NCI-H82 (cell line): ENCODE data around the gene HES3.
"Not testable (repeated sequence)": the region's sequence is repeated elsewhere in the genome, so short reads cannot be mapped to it uniquely, and the experiment has no call there.

Experiments used
- DNase-seq: peaks from one replicate; lab custom pipeline; 2025; lab: John Stamatoyannopoulos, UW

Gene HES3

GRCh38 chr1:6219641-6220040 is 24.3 kb upstream of the HES3 start:
- DNase-seq = not testable (repeated sequence)

- DNase-seq = peak; percentile 81
These were observed 23.7 kb upstream of the HES3 start for GRCh38 chr1:6220236-6220635.

- DNase-seq = no peak
These were observed 22.7 kb upstream of the HES3 start for GRCh38 chr1:6221210-6221784.

- DNase-seq = no peak
These were observed 21.3 kb upstream of the HES3 start for GRCh38 chr1:6222636-6223035.

- no peak for DNase-seq
These were observed 20.4 kb upstream of the HES3 start for GRCh38 chr1:6223617-6224016.

- DNase-seq = no peak
These were observed 19.3 kb upstream of the HES3 start for GRCh38 chr1:6224718-6225117.

GRCh38 chr1:6225651-6226050 is 18.3 kb upstream of the HES3 start:
- DNase-seq = no peak

GRCh38 chr1:6233376-6233775 is 10.6 kb upstream of the HES3 start:
- peak; percentile 70 for DNase-seq

- no peak for DNase-seq
These were observed 9.3 kb upstream of the HES3 start for GRCh38 chr1:6234502-6235295.

GRCh38 chr1:6235296-6235677 is 8.7 kb upstream of the HES3 start:
- DNase-seq = peak; percentile 45

- no peak for DNase-seq
These were observed 6.9 kb upstream of the HES3 start for GRCh38 chr1:6237093-6237492.

GRCh38 chr1:6239213-6239752 is 4.7 kb upstream of the HES3 start:
- no peak for DNase-seq

- no peak for DNase-seq
These were observed 3.8 kb upstream of the HES3 start for GRCh38 chr1:6239950-6240768.

- no peak for DNase-seq
These were observed 2.7 kb upstream of the HES3 start for GRCh38 chr1:6241107-6241886.

- peak; percentile 42 for DNase-seq
These were observed 1.9 kb upstream of the HES3 start for GRCh38 chr1:6241887-6242740.

GRCh38 chr1:6243053-6243834 is 735 bp upstream of the HES3 start:
- no peak for DNase-seq

GRCh38 chr1:6244401-6245049 is 546 bp downstream of the HES3 start:
- no peak for DNase-seq

- DNase-seq = peak; percentile 87
These were observed 1.3 kb downstream of the HES3 start for GRCh38 chr1:6245086-6245868.
